Kidney (tissue), 14 donors: ENCODE results near the gene GSTM5. TPM values are rescaled to one million over a fixed set of nuclear protein-coding genes. Genes with fewer than 3 reads are reported as not detected.
"Not testable (repeated sequence)": the region's sequence is repeated elsewhere in the genome, so short reads cannot be mapped to it uniquely, and the experiment has no call there.

Source experiments
- DNase-seq, 5 donors: peaks; one replicate each; pipeline ENCODE4 v3.0.0-alpha.2; 2013 to 2020
- FAIRE-seq: peaks from 2 replicates; lab custom pipeline; 2012; peaks lifted over from hg19 to GRCh38; lab: Jason Lieb, UNC
- H3K27ac ChIP-seq, 2 donors: one replicate each; pipeline ENCODE4 v1.7.0; 2013; ENCODE audit warnings: low read depth in 2 of 2, low read length in 2 of 2, inconsistent platforms in 1 of 2
- H3K27me3 ChIP-seq: one replicate; pipeline ENCODE4 v1.7.1; 2013; ENCODE audit warnings: low read length, inconsistent platforms; ENCODE audit not compliant: control insufficient read depth, insufficient read depth
- H3K36me3 ChIP-seq, 3 donors: one replicate each; pipeline versions ENCODE4 v1.7.0 to v1.7.1; 2013; ENCODE audit warnings: low read length in 3 of 3, control low read depth in 1 of 3, inconsistent platforms in 1 of 3; ENCODE audit not compliant: insufficient read depth in 3 of 3, control insufficient read depth in 2 of 3
- H3K4me1 ChIP-seq, 3 donors: one replicate each; pipeline versions ENCODE4 v1.7.0 to v1.7.1; 2013; ENCODE audit warnings: low read length in 3 of 3, inconsistent platforms in 1 of 3, low read depth in 1 of 3; ENCODE audit not compliant: control insufficient read depth in 2 of 3, insufficient read depth in 2 of 3
- H3K4me3 ChIP-seq, 3 donors: one replicate each; pipeline versions ENCODE4 v1.7.0 to v1.8.1; 2013; ENCODE audit warnings: low read length in 3 of 3, control low read depth in 1 of 3, inconsistent platforms in 1 of 3
- H3K9ac ChIP-seq, 3 donors: one replicate each; pipeline versions ENCODE4 v1.7.0 to v1.7.1; 2013; ENCODE audit warnings: low read length in 3 of 3, control low read depth in 1 of 3, inconsistent platforms in 1 of 3
- H3K9me3 ChIP-seq, 3 donors: one replicate each; pipeline versions ENCODE4 v1.7.0 to v1.7.1; 2013; ENCODE audit warnings: low read length in 3 of 3, control low read depth in 1 of 3, inconsistent platforms in 1 of 3; ENCODE audit not compliant: control insufficient read depth in 2 of 3, insufficient read depth in 1 of 3
- intact Hi-C: fragments of 100-400 bp; cut with DNase I; formaldehyde crosslinking; loops from one replicate; pipeline ENCODE4 v1.11.1; 2022
- polyA plus RNA-seq: library from polyadenylated mRNA; stranded (reverse); fragments of 350-450 nt; fragmentation: Illumina TruSeq; extraction: RNeasy Lipid Tissue Mini Kit (QIAGEN cat#74804); gene quantifications from one replicate; pipeline ENCODE4 v1.2.3, GENCODE V29; 2014; ENCODE audit warnings: low read depth, low replicate concordance; ENCODE audit not compliant: insufficient read depth
- total RNA-seq: library from RNA; stranded (reverse); fragmentation: NEBNext Ultra II Directional; extraction: Animal tissue kit (Norgen Biotek cat#: 25700); gene quantifications from one replicate; pipeline ENCODE4 v1.2.1, GENCODE V29; 2021
- TF ChIP-seq, protein P1 (sequence below): IDR thresholded peaks from 3 replicates; pipeline ENCODE4 v1.5.1; 2012; ENCODE audit warnings: mild to moderate bottlenecking, moderate library complexity, borderline replicate concordance; ENCODE audit not compliant: insufficient read depth; ENCODE audit errors: extremely low read depth
- donor health status: control.
- donor health status: control.
- donor health status: control.
- donor health status: control.
- donor health status: control.
- donor health status: DM: yes; HTN: yes; CAD: no.
- donor health status: Normal renal cell carcinoma (clear cell type).

The GSTM5 gene
- total and polyA plus RNA-seq, 2 donors from 2014 or later: 4.2 to 9.1 TPM

GRCh38 chr1:109687641-109688499, 24.2 kb upstream of the GSTM5 start, which contains the start of gene GSTM1:
Gene GSTM1 (plus strand): TSS chr1:109687817. CDS start chr1:109687874, 57 bp downstream.
- peak within 1 kb of the TSS in 1 of 3 donors; percentile 73 for H3K9ac ChIP-seq
- no peaks in the 10 kb centered on the region for H3K9me3 ChIP-seq
- no peaks in the 10 kb centered on the region for H3K4me1 ChIP-seq
- H3K4me3 ChIP-seq: peak within 1 kb of the TSS in 1 of 3 donors; percentile 67
- intact Hi-C loops: no loop called here
- H3K27ac ChIP-seq: no peak within 1 kb of the TSS
- no peak for FAIRE-seq
- H3K27me3 ChIP-seq: no peaks in the 10 kb centered on the region
- no peaks in the 10 kb centered on the region for H3K36me3 ChIP-seq
- TF ChIP-seq, protein P1, sequence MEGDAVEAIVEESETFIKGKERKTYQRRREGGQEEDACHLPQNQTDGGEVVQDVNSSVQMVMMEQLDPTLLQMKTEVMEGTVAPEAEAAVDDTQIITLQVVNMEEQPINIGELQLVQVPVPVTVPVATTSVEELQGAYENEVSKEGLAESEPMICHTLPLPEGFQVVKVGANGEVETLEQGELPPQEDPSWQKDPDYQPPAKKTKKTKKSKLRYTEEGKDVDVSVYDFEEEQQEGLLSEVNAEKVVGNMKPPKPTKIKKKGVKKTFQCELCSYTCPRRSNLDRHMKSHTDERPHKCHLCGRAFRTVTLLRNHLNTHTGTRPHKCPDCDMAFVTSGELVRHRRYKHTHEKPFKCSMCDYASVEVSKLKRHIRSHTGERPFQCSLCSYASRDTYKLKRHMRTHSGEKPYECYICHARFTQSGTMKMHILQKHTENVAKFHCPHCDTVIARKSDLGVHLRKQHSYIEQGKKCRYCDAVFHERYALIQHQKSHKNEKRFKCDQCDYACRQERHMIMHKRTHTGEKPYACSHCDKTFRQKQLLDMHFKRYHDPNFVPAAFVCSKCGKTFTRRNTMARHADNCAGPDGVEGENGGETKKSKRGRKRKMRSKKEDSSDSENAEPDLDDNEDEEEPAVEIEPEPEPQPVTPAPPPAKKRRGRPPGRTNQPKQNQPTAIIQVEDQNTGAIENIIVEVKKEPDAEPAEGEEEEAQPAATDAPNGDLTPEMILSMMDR: peak; percentile 32
- DNase-seq: peak in 3 of 5 donors; percentile 91 to 95 (median 93)

- no peak overlapping the region for H3K9ac ChIP-seq
- no peaks in the 10 kb centered on the region for H3K27me3 ChIP-seq
- no peaks in the 10 kb centered on the region for H3K9me3 ChIP-seq
- no peak overlapping the region for H3K4me3 ChIP-seq
- TF ChIP-seq, protein P1: no peak
- H3K4me1 ChIP-seq: no peaks in the 10 kb centered on the region
- intact Hi-C loops: no loop called here
- no peak overlapping the region for H3K27ac ChIP-seq
- FAIRE-seq (no peak), DNase-seq (no peak)
- H3K36me3 ChIP-seq: no peaks in the 10 kb centered on the region
Observed at GRCh38 chr1:109689844-109690405, 22.1 kb upstream of the GSTM5 start.

DNA sequence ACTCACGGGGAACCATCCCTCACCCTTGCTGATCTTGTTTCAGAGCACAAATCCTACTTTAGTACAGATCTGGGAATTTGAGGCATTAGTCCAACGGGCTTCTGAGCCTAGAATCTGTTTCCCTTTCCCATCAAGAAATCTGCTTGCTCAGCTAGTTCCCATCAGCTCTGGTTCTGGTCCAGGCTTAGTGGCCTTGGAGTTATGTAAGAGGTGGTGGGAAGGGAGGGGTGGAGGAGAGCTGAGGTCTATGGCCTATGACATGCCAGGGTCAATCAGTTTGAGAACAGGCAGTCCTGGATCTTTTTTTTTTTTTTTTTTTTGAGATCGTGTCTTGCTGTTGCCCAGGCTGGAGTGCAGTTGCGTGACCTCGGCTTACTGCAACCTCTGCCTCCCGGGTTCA, 20.3 kb upstream of the GSTM5 start:
- Histone ChIP-seq H3K27me3 (no peaks in the 10 kb centered on the region), H3K9ac (no peak overlapping the region), H3K36me3 (no peaks in the 10 kb centered on the region), H3K4me3 (no peak overlapping the region), H3K27ac (no peak overlapping the region), H3K9me3 (no peaks in the 10 kb centered on the region), H3K4me1 (no peaks in the 10 kb centered on the region)
- DNase-seq (no peak), FAIRE-seq (no peak)
- TF ChIP-seq, protein P1: no peak
- intact Hi-C loops: no loop called here

- H3K27me3 ChIP-seq, FAIRE-seq, H3K27ac ChIP-seq, H3K4me3 ChIP-seq, H3K36me3 ChIP-seq, H3K9me3 ChIP-seq, DNase-seq, intact Hi-C loops, H3K4me1 ChIP-seq, H3K9ac ChIP-seq: not testable (repeated sequence)
Observed at GRCh38 chr1:109694400-109694799, 17.7 kb upstream of the GSTM5 start.

- H3K4me3 ChIP-seq, FAIRE-seq, H3K27ac ChIP-seq, intact Hi-C loops, H3K9me3 ChIP-seq, DNase-seq, H3K27me3 ChIP-seq, H3K9ac ChIP-seq, H3K4me1 ChIP-seq, H3K36me3 ChIP-seq: not testable (repeated sequence)
Observed at GRCh38 chr1:109695138-109695537, 16.9 kb upstream of the GSTM5 start.
